ENCODE measurements around the gene GPR31. TPM values are rescaled to one million over a fixed set of nuclear protein-coding genes. Genes with fewer than 3 reads are reported as not detected.
"Not testable (repeated sequence)": the region's sequence is repeated elsewhere in the genome, so short reads cannot be mapped to it uniquely, and the experiment has no call there.

The GPR31 gene
- total RNA-seq, result not detected

- POLR2A ChIA-PET, result no interaction called here
- no peak for DNase-seq
- H3K27ac Mint-ChIP-seq, result no peak within 1 kb of the TSS
- no peak within 1 kb of the TSS for H3K4me3 Mint-ChIP-seq
- CTCF ChIA-PET, result no interaction called here
- no peaks in the 10 kb centered on the region for H3K9me3 Mint-ChIP-seq
- H3K27me3 Mint-ChIP-seq, result peaks cover 10% of the 10 kb centered on the region
- peaks cover 10% of the 10 kb centered on the region for H3K4me1 Mint-ChIP-seq
- H3K36me3 Mint-ChIP-seq (ENCODE audit: low read depth), result no peaks in the 10 kb centered on the region
Measured at GRCh38 chr6:167157863-167158262, at the start of gene GPR31. TSS of gene GPR31 (minus strand) at chr6:167157980. CDS start at chr6:167157831, 149 bp downstream.

- no peaks in the 10 kb centered on the region for H3K36me3 Mint-ChIP-seq (ENCODE audit: low read depth)
Measured at GRCh38 chr6:167207527-167207926, 49.7 kb upstream of the GPR31 start.

GRCh38 chr6:167205316-167205715, 47.5 kb upstream of the GPR31 start:
- CTCF ChIA-PET; H3K9me3 Mint-ChIP-seq; DNase-seq; H3K4me3 Mint-ChIP-seq; POLR2A ChIA-PET; H3K27ac Mint-ChIP-seq; H3K36me3 Mint-ChIP-seq (ENCODE audit: low read depth); H3K4me1 Mint-ChIP-seq: not testable (repeated sequence)
- H3K27me3 Mint-ChIP-seq, result peaks cover 24% of the 10 kb centered on the region

More at GRCh38 chr6:167207527-167207926, 49.7 kb upstream of the GPR31 start:
- no peak overlapping the region for H3K4me3 Mint-ChIP-seq
- ChIA-PET CTCF (no interaction called here), POLR2A (no interaction called here)
- no peak for DNase-seq
- H3K27ac Mint-ChIP-seq, result no peak overlapping the region
- H3K9me3 Mint-ChIP-seq, result no peaks in the 10 kb centered on the region
- H3K4me1 Mint-ChIP-seq, result peaks cover 3% of the 10 kb centered on the region
- H3K27me3 Mint-ChIP-seq, result peaks cover 14% of the 10 kb centered on the region

GRCh38 chr6:167204059-167204348, 46.2 kb upstream of the GPR31 start:
- H3K9me3 Mint-ChIP-seq; H3K4me3 Mint-ChIP-seq; CTCF ChIA-PET; H3K27ac Mint-ChIP-seq; H3K4me1 Mint-ChIP-seq; H3K36me3 Mint-ChIP-seq (ENCODE audit: low read depth); POLR2A ChIA-PET; DNase-seq: not testable (repeated sequence)
- peaks cover 26% of the 10 kb centered on the region for H3K27me3 Mint-ChIP-seq

GRCh38 chr6:167203261-167204058, 45.7 kb upstream of the GPR31 start:
- CTCF ChIA-PET; POLR2A ChIA-PET; H3K36me3 Mint-ChIP-seq (ENCODE audit: low read depth); H3K27ac Mint-ChIP-seq; H3K9me3 Mint-ChIP-seq; DNase-seq; H3K4me3 Mint-ChIP-seq; H3K4me1 Mint-ChIP-seq: not testable (repeated sequence)
- peaks cover 32% of the 10 kb centered on the region for H3K27me3 Mint-ChIP-seq

GRCh38 chr6:167202613-167203012, 44.8 kb upstream of the GPR31 start:
- POLR2A ChIA-PET; H3K4me1 Mint-ChIP-seq; H3K27ac Mint-ChIP-seq; H3K4me3 Mint-ChIP-seq; H3K9me3 Mint-ChIP-seq; H3K36me3 Mint-ChIP-seq (ENCODE audit: low read depth); DNase-seq; CTCF ChIA-PET: not testable (repeated sequence)
- peaks cover 40% of the 10 kb centered on the region for H3K27me3 Mint-ChIP-seq

- no peak overlapping the region for H3K27ac Mint-ChIP-seq
- ChIA-PET CTCF (no interaction called here), POLR2A (no interaction called here)
- no peak overlapping the region for H3K4me3 Mint-ChIP-seq
- no peaks in the 10 kb centered on the region for H3K9me3 Mint-ChIP-seq
- H3K36me3 Mint-ChIP-seq (ENCODE audit: low read depth), result no peaks in the 10 kb centered on the region
- no peak for DNase-seq
- H3K4me1 Mint-ChIP-seq, result no peaks in the 10 kb centered on the region
- H3K27me3 Mint-ChIP-seq, result peaks cover 40% of the 10 kb centered on the region
Measured at GRCh38 chr6:167200806-167201205, 43.0 kb upstream of the GPR31 start.

GRCh38 chr6:167195941-167196610, 38.3 kb upstream of the GPR31 start:
- peaks cover 43% of the 10 kb centered on the region for H3K27me3 Mint-ChIP-seq
- H3K4me1 Mint-ChIP-seq; DNase-seq; H3K36me3 Mint-ChIP-seq (ENCODE audit: low read depth); CTCF ChIA-PET; H3K9me3 Mint-ChIP-seq; POLR2A ChIA-PET; H3K27ac Mint-ChIP-seq; H3K4me3 Mint-ChIP-seq: not testable (repeated sequence)

- POLR2A ChIA-PET; H3K27ac Mint-ChIP-seq; CTCF ChIA-PET; H3K4me1 Mint-ChIP-seq; H3K9me3 Mint-ChIP-seq; DNase-seq; H3K36me3 Mint-ChIP-seq (ENCODE audit: low read depth); H3K4me3 Mint-ChIP-seq: not testable (repeated sequence)
- H3K27me3 Mint-ChIP-seq, result peaks cover 34% of the 10 kb centered on the region
Measured at GRCh38 chr6:167193515-167194125, 35.8 kb upstream of the GPR31 start.

GRCh38 chr6:167191043-167191583, 33.3 kb upstream of the GPR31 start:
- CTCF ChIA-PET; H3K4me3 Mint-ChIP-seq; H3K9me3 Mint-ChIP-seq; POLR2A ChIA-PET; DNase-seq; H3K27ac Mint-ChIP-seq; H3K36me3 Mint-ChIP-seq (ENCODE audit: low read depth); H3K4me1 Mint-ChIP-seq: not testable (repeated sequence)
- peaks cover 14% of the 10 kb centered on the region for H3K27me3 Mint-ChIP-seq

- DNase-seq; H3K27me3 Mint-ChIP-seq; POLR2A ChIA-PET; H3K9me3 Mint-ChIP-seq; H3K27ac Mint-ChIP-seq; H3K4me1 Mint-ChIP-seq; H3K4me3 Mint-ChIP-seq; H3K36me3 Mint-ChIP-seq (ENCODE audit: low read depth); CTCF ChIA-PET: not testable (repeated sequence)
Measured at GRCh38 chr6:167187275-167187674, 29.5 kb upstream of the GPR31 start.

- H3K9me3 Mint-ChIP-seq; H3K4me3 Mint-ChIP-seq; H3K4me1 Mint-ChIP-seq; H3K27ac Mint-ChIP-seq; CTCF ChIA-PET; DNase-seq; POLR2A ChIA-PET; H3K27me3 Mint-ChIP-seq; H3K36me3 Mint-ChIP-seq (ENCODE audit: low read depth): not testable (repeated sequence)
Measured at GRCh38 chr6:167185101-167185500, 27.3 kb upstream of the GPR31 start.

GRCh38 chr6:167182913-167183314, 25.1 kb upstream of the GPR31 start:
- H3K36me3 Mint-ChIP-seq (ENCODE audit: low read depth); DNase-seq; POLR2A ChIA-PET; H3K4me3 Mint-ChIP-seq; H3K9me3 Mint-ChIP-seq; H3K27ac Mint-ChIP-seq; H3K27me3 Mint-ChIP-seq; H3K4me1 Mint-ChIP-seq; CTCF ChIA-PET: not testable (repeated sequence)

- POLR2A ChIA-PET, result not testable (repeated sequence)
Measured at GRCh38 chr6:167181351-167181750, 23.6 kb upstream of the GPR31 start.

More at GRCh38 chr6:167181351-167181750, 23.6 kb upstream of the GPR31 start:
- H3K27ac Mint-ChIP-seq; H3K9me3 Mint-ChIP-seq; H3K36me3 Mint-ChIP-seq (ENCODE audit: low read depth); H3K4me3 Mint-ChIP-seq; H3K4me1 Mint-ChIP-seq; DNase-seq; H3K27me3 Mint-ChIP-seq; CTCF ChIA-PET: not testable (repeated sequence)

All from activated CD4-positive, alpha-beta memory T cell treated with anti-CD3 and anti-CD28 coated beads, Interleukin-2, amount 10 ng/mL, durations not matched to agents 7 days and 5 days (primary cell).